Osteocyte (in vitro differentiated cells): ENCODE measurements around the gene HAUS2. TPM values are rescaled to one million over a fixed set of nuclear protein-coding genes. Genes with fewer than 3 reads are reported as not detected.
"Not testable (repeated sequence)": the region's sequence is repeated elsewhere in the genome, so short reads cannot be mapped to it uniquely, and the experiment has no call there.

ENCODE experiments used
- DNase-seq: peaks from one replicate; pipeline ENCODE4 v3.0.0; 2021; ENCODE audit warnings: mixed read lengths; ENCODE audit not compliant: unreplicated experiment; ENCODE audit errors: extremely low spot score
- H3K27ac Mint-ChIP-seq: one replicate; pipeline ENCODE4 v1.8.0; 2021; ENCODE audit warnings: mild to moderate bottlenecking, mixed read lengths; ENCODE audit not compliant: unreplicated experiment
- H3K27me3 Mint-ChIP-seq: one replicate; pipeline ENCODE4 v1.8.0; 2021; ENCODE audit warnings: mixed read lengths; ENCODE audit not compliant: unreplicated experiment
- H3K36me3 Mint-ChIP-seq: one replicate; pipeline ENCODE4 v1.8.0; 2021; ENCODE audit warnings: mixed read lengths; ENCODE audit not compliant: unreplicated experiment
- H3K4me1 Mint-ChIP-seq: one replicate; pipeline ENCODE4 v1.8.0; 2021; ENCODE audit warnings: mixed read lengths; ENCODE audit not compliant: unreplicated experiment
- H3K4me3 Mint-ChIP-seq: one replicate; pipeline ENCODE4 v1.8.0; 2021; ENCODE audit warnings: mild to moderate bottlenecking, moderate library complexity, mixed read lengths; ENCODE audit not compliant: unreplicated experiment
- H3K9me3 Mint-ChIP-seq: one replicate; pipeline ENCODE4 v1.8.0; 2021; ENCODE audit warnings: mixed read lengths; ENCODE audit not compliant: unreplicated experiment
- total RNA-seq: library from RNA; stranded (reverse); gene quantifications from 2 replicates; pipeline ENCODE4 v1.2.1, GENCODE V29; 2021
- TF ChIP-seq, protein P1 (sequence below): fragments of 200-600 bp; sonication (generic); IDR thresholded peaks from 2 replicates; pipeline ENCODE4 v1.5.0; 2021; ENCODE audit warnings: antibody characterized with exemption, mild to moderate bottlenecking, moderate library complexity

The HAUS2 gene
- total RNA-seq, 1 donor from 2014 or later = 23.8 TPM

DNA sequence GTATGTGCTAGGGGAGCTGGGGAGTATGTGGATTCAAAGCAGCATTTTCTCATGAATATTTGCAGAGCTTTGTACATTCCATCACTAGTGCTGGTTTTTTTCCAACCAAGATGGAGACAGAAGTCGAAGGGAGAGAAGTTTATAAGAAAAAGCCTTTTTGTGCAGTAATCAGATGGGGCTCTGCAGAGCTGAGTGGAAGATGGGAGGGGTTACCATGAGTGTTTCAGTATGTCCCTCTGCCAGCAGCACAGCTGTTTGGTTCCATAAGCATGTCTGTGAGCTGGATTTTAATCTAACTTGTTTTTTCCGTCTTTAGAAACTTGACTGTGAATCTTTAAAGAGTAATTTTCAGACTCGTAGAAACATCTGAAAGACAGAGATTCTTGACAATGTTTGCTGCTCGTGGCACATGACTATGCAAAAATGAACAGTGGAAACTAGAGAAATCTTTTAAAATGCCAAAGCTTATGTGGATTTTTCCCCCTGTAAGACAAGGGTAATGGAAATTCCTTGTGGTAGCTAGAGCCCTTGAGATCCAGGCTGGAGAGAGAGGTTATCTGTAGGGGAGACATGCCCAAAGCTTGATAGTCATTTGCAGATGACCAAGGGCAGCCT, 47.1 kb downstream of the HAUS2 start:
- no peaks in the 10 kb centered on the region for H3K27me3 Mint-ChIP-seq
- no peak overlapping the region for H3K4me3 Mint-ChIP-seq
- no peaks in the 10 kb centered on the region for H3K9me3 Mint-ChIP-seq
- peaks cover 19% of the 10 kb centered on the region for H3K36me3 Mint-ChIP-seq
- H3K27ac Mint-ChIP-seq = no peak overlapping the region
- TF ChIP-seq, protein P1, sequence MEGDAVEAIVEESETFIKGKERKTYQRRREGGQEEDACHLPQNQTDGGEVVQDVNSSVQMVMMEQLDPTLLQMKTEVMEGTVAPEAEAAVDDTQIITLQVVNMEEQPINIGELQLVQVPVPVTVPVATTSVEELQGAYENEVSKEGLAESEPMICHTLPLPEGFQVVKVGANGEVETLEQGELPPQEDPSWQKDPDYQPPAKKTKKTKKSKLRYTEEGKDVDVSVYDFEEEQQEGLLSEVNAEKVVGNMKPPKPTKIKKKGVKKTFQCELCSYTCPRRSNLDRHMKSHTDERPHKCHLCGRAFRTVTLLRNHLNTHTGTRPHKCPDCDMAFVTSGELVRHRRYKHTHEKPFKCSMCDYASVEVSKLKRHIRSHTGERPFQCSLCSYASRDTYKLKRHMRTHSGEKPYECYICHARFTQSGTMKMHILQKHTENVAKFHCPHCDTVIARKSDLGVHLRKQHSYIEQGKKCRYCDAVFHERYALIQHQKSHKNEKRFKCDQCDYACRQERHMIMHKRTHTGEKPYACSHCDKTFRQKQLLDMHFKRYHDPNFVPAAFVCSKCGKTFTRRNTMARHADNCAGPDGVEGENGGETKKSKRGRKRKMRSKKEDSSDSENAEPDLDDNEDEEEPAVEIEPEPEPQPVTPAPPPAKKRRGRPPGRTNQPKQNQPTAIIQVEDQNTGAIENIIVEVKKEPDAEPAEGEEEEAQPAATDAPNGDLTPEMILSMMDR = no peak
- peaks cover 6% of the 10 kb centered on the region for H3K4me1 Mint-ChIP-seq
- no peak for DNase-seq

DNA sequence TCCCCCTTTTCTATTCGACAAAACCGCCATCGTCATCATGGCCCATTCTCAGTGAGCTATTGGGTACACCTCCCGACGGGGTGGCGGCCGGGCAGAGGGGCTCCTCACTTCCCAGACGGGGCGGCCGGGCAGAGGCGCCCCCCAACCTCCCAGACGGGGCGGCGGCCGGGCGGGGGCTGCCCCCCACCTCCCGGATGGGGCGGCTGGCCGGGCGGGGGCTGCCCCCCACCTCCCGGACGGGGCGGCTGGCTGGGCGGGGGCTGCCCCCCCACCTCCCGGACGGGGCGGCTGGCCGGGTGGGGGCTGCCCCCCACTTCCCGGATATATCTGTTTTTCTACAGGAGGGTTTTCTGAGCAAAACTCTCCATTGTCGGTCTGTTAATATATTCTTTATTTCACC, 52.7 kb downstream of the HAUS2 start:
- not testable (repeated sequence) for DNase-seq, H3K4me3 Mint-ChIP-seq, H3K9me3 Mint-ChIP-seq, H3K27me3 Mint-ChIP-seq, H3K27ac Mint-ChIP-seq
- Mint-ChIP-seq H3K36me3 (peaks cover 11% of the 10 kb centered on the region), H3K4me1 (peaks cover 16% of the 10 kb centered on the region)

DNA sequence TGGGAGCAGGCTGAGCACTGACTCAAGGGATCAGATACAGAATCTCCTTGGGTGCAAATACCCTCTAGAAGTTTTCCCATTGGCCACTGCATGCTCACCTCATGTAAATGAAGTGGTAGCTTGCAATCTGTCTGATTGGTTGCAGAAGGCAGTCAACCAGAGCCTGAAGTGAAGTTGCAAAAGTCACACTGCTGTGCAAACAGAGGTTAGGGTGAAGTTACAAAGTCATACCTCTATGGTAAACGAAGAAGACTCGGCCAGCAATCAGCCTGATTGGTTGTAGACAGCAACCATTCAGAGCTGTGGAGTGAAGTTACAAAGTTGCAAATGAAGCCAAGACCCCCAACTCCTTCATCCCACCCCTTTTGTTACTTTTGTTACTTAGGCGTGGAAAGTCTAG, 53.9 kb downstream of the HAUS2 start:
- Mint-ChIP-seq H3K27ac (no peak overlapping the region), H3K4me1 (peaks cover 16% of the 10 kb centered on the region), H3K4me3 (no peak overlapping the region), H3K9me3 (no peaks in the 10 kb centered on the region), H3K27me3 (no peaks in the 10 kb centered on the region), H3K36me3 (peaks cover 9% of the 10 kb centered on the region)
- TF ChIP-seq, protein P1 = no peak
- no peak for DNase-seq

DNA sequence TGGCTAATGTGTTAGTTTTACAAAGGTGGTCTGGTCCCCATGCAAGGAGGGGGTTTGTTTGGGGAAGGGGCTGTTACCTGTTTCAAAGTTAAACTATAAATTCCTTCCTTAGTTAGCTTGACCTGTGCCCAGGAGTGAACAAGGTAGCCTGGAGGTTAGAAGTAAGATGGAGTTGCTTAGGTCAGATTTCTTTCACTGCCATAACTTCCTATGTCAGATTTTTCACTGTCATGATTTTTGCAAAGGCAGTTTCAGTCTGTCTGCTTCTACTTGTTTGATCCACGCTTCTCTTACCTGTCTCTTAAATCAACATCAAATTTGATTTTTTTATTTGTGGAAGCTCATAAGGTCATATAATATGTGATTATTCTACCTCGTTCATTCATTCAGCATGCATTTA, 55.3 kb downstream of the HAUS2 start:
- TF ChIP-seq, protein P1 = no peak
- Mint-ChIP-seq H3K27ac (no peak overlapping the region), H3K36me3 (peaks cover 15% of the 10 kb centered on the region), H3K27me3 (no peaks in the 10 kb centered on the region), H3K4me3 (no peak overlapping the region), H3K4me1 (peaks cover 26% of the 10 kb centered on the region), H3K9me3 (no peaks in the 10 kb centered on the region)
- no peak for DNase-seq

DNA sequence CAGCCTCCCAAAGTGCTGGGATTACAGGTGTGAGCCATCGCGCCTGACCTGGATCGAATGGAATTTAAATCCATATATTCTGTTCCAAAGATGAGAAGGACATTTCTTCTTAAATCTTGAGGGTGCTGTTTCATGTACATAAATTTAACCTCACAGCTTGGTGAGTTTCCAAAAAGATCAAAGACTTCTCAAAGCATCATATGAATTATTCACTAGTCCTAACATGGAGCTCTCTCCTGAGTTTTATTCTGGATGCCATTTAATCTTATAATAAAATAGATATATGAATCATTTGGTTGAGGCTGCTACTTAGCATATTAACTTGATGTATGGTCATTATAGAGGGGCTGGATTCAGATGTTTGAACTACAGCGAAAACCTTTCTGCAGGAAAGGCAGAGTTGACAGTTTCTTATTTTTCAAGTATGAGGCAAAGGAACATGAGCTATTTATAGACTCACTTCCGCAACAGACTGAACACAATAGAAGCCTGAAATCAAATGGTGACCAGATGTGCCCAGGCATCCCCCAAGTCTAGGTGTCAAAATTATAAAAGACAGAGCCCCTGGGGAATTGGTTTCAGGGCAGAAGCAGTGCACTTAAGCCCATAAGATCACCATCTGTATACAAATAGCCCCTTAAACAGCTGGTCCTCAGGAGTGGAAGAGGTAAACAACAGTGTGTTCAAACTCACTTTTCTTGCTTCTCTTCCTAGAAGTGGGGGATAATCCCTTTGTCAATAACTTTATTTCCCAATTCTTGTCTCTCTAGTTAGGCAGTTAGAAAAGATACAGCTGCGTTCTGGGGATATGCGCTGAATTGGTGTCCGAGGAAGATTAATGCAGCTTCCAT, 56.5 kb downstream of the HAUS2 start:
- H3K4me3 Mint-ChIP-seq = no peak overlapping the region
- H3K27ac Mint-ChIP-seq = peak overlapping the region; percentile 91
- no peaks in the 10 kb centered on the region for H3K27me3 Mint-ChIP-seq
- H3K36me3 Mint-ChIP-seq = peaks cover 12% of the 10 kb centered on the region
- DNase-seq = no peak
- H3K9me3 Mint-ChIP-seq = no peaks in the 10 kb centered on the region
- TF ChIP-seq, protein P1 = no peak
- H3K4me1 Mint-ChIP-seq = peaks cover 22% of the 10 kb centered on the region
